ENCODE results near the gene CREB3L4. TPM values are rescaled to one million over a fixed set of nuclear protein-coding genes. Genes with fewer than 3 reads are reported as not detected.

CREB3L4 gene
- total and polyA plus RNA-seq, 11 donors, result 2.5 to 7.2 (median 4.7) TPM

DNA sequence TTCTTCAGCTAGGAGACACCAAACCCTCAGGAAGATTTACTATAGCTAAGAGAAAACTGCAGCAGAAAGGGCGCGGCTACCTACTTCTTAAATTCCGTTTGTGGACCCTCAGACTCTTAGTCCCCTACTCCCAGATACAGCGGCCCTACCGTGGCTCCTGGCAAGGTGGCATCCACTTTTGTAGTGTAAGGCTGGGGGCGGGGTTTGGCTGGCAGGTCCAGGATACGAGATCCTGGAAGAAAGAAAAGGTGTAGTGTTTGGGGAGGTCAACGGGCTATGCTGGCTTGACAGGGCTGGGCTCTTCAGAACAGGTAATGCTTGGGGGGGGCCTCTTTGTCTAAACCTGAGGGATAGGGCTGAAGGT is 280 bp downstream of the CREB3L4 start:
- ATAC-seq, result no peak
- peak in 1 of 5 donors; percentile 49 for DNase-seq
- intact Hi-C loops (cut with DNase I), result loop anchor here in 1 of 10 donors (1.0 to 5.0 kb wide), 3 partner anchors 9 to 291 kb away; partner anchors contain the start of genes JTB and NPR1
- no peak for TF ChIP-seq POLR2A (IDR thresholded peaks at IDR 0.05)
- TF ChIP-seq, protein P1, sequence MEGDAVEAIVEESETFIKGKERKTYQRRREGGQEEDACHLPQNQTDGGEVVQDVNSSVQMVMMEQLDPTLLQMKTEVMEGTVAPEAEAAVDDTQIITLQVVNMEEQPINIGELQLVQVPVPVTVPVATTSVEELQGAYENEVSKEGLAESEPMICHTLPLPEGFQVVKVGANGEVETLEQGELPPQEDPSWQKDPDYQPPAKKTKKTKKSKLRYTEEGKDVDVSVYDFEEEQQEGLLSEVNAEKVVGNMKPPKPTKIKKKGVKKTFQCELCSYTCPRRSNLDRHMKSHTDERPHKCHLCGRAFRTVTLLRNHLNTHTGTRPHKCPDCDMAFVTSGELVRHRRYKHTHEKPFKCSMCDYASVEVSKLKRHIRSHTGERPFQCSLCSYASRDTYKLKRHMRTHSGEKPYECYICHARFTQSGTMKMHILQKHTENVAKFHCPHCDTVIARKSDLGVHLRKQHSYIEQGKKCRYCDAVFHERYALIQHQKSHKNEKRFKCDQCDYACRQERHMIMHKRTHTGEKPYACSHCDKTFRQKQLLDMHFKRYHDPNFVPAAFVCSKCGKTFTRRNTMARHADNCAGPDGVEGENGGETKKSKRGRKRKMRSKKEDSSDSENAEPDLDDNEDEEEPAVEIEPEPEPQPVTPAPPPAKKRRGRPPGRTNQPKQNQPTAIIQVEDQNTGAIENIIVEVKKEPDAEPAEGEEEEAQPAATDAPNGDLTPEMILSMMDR (IDR thresholded peaks at IDR 0.05), result no peak
- WGBS, 4 donors, result 2 to 7% (median 3%) methylated on average over 8 of the region's 8 CpGs
- peak overlapping the region; percentile 42 to 84 (median 64) for H3K4me3 ChIP-seq
- H3K4me1 ChIP-seq, result peaks cover 0 to 53% (median 29%) of the 10 kb centered on the region in 12 donors
- H3K9me3 ChIP-seq, result no peaks in the 10 kb centered on the region
- H3K27ac ChIP-seq, result peak overlapping the region; percentile 87 to 99 (median 95)
- H3K27me3 ChIP-seq, result no peaks in the 10 kb centered on the region
- H3K36me3 ChIP-seq, result peaks cover 0 to 4% (median 2%) of the 10 kb centered on the region in 9 donors

DNA sequence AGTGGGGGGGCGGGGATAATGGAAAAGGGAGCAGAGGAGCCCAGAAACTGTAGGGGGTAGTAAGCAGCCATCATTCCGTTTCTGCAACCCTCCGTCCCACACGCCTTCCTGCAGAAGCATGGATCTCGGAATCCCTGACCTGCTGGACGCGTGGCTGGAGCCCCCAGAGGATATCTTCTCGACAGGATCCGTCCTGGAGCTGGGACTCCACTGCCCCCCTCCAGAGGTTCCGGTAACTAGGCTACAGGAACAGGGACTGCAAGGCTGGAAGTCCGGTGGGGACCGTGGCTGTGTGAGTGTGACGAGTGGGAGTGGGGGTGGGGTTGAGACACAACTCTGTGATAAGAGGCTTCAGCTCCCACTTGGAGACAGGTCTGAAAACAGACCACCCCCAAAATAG is 706 bp downstream of the CREB3L4 start:
- H3K27ac ChIP-seq, result peak overlapping the region in 5 of 12 donors; percentile 30 to 96 (median 93)
- no peaks in the 10 kb centered on the region for H3K9me3 ChIP-seq
- H3K36me3 ChIP-seq, result peaks cover 0 to 9% (median 6%) of the 10 kb centered on the region in 9 donors
- H3K27me3 ChIP-seq, result no peaks in the 10 kb centered on the region
- H3K4me1 ChIP-seq, result peaks cover 0 to 53% (median 27%) of the 10 kb centered on the region in 12 donors
- TF ChIP-seq POLR2A (IDR thresholded peaks at IDR 0.05), result no peak
- TF ChIP-seq, protein P1 (IDR thresholded peaks at IDR 0.05), result no peak
- ATAC-seq (no peak), DNase-seq (no peak)
- H3K4me3 ChIP-seq, result peak overlapping the region in 11 of 12 donors; percentile 57 to 84 (median 65)
- intact Hi-C loops (cut with DNase I), result loop anchor here in 1 of 10 donors (5.0 kb wide), 2 partner anchors 176 to 291 kb away; partner anchors contain the start of gene NPR1
- 4 to 9% (median 6%) methylated on average over 11 to 13 of the region's 13 CpGs for WGBS, 4 donors

DNA sequence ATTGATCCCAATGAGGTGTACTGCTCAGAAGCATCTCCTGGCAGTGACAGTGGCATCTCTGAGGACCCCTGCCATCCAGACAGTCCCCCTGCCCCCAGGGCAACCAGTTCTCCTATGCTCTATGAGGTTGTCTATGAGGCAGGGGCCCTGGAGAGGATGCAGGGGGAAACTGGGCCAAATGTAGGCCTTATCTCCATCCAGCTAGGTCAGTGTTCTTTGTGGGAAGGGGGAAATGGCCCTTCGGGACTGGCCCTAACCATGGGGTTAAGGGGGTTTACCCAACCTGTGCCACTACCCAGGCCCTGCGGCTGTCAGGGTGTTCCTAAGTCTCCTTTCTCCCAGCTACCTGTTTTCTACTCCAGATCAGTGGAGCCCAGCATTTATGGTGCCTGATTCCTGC is 1.3 kb downstream of the CREB3L4 start:
- 79 to 94% (median 91%) methylated on average over 2 of the region's 2 CpGs; no CpG with 5 or more reads in 1 of the 4 donors for WGBS, 4 donors
- intact Hi-C loops (cut with DNase I), result loop anchor here in 1 of 10 donors (5.0 kb wide), 2 partner anchors 177 to 292 kb away; partner anchors contain the start of gene NPR1
- H3K4me3 ChIP-seq, result peak overlapping the region in 3 of 12 donors; percentile 64 to 78 (median 68)

DNA sequence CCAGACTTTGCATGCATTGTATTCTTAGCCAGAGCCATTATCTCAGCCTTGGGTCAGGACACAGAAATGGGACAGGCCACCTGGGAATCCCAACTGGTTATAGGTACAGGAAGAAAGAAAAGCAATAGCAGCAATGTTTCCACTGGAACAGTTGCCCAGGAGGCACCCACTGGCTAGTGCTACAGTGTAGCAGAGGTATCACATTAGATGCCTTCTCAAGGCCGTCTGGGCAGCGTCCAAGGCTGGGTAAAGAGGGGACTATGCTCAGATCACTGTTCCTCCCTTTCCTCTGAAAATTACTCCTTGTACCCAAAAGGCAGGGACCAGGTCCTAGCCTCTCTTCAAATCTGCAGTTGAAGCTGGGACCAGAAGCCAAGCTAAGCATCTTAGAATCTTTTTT is 2.6 kb downstream of the CREB3L4 start:
- Histone ChIP-seq H3K27me3 (no peaks in the 10 kb centered on the region), H3K4me1 (peaks cover 0 to 50% (median 20%) of the 10 kb centered on the region in 12 donors), H3K27ac (no peak overlapping the region), H3K9me3 (no peaks in the 10 kb centered on the region), H3K4me3 (no peak overlapping the region), H3K36me3 (peaks cover 0 to 28% (median 25%) of the 10 kb centered on the region in 9 donors)
- 76 to 92% (median 86%) methylated on average over 2 of the region's 2 CpGs for WGBS, 4 donors
- intact Hi-C loops (cut with DNase I), result no loop called here
- ATAC-seq (no peak), DNase-seq (no peak)
- TF ChIP-seq, protein P1 (IDR thresholded peaks at IDR 0.05), result no peak
- TF ChIP-seq POLR2A (IDR thresholded peaks at IDR 0.05), result no peak

More for the DNA sequence above, 1.3 kb downstream of the CREB3L4 start:
- TF ChIP-seq, protein P1 (IDR thresholded peaks at IDR 0.05), result no peak
- no peak for TF ChIP-seq POLR2A (IDR thresholded peaks at IDR 0.05)
- no peaks in the 10 kb centered on the region for H3K9me3 ChIP-seq
- H3K4me1 ChIP-seq, result peaks cover 0 to 51% (median 25%) of the 10 kb centered on the region in 12 donors
- no peak overlapping the region for H3K27ac ChIP-seq
- DNase-seq (no peak), ATAC-seq (no peak)
- H3K36me3 ChIP-seq, result peaks cover 0 to 14% (median 11%) of the 10 kb centered on the region in 9 donors
- no peaks in the 10 kb centered on the region for H3K27me3 ChIP-seq
